Body of pancreas (tissue), 4 donors: ENCODE data around the gene TMEM38A. TPM values are rescaled to one million over a fixed set of nuclear protein-coding genes. Genes with fewer than 3 reads are reported as not detected.

Experiments
- ATAC-seq: fragments of 150-250 bp; one replicate; pipeline ENCODE4 v1.9.1; 2016
- DNase-seq, 4 donors: peaks; one replicate each; pipeline ENCODE4 v3.0.0-alpha.2; 2019
- H3K27ac ChIP-seq, 4 donors: fragments of 200-600 bp; sonication (generic); 1 replicate in 3 of 4; 2 replicates in 1 of 4; pipeline versions ENCODE4 v1.5.1 to v1.6.1; 2016 to 2019; ENCODE audit warnings: mild to moderate bottlenecking in 1 of 4, mixed read lengths in 1 of 4, moderate library complexity in 1 of 4
- H3K27me3 ChIP-seq, 2 donors: fragments of 200-600 bp; sonication (generic); one replicate each; pipeline ENCODE4 v1.6.0; 2016; ENCODE audit warnings: mild to moderate bottlenecking in 1 of 2
- H3K36me3 ChIP-seq, 2 donors: fragments of 200-600 bp; sonication (generic); replicated peaks in 1 of 2; 2 replicates each; pipeline ENCODE4 v1.5.1; 2016; ENCODE audit warnings: low read depth in 2 of 2; ENCODE audit not compliant: insufficient read depth in 1 of 2
- H3K4me1 ChIP-seq: fragments of 200-600 bp; sonication (generic); one replicate; pipeline ENCODE4 v1.6.0; 2016
- H3K4me3 ChIP-seq, 2 donors: fragments of 200-600 bp; sonication (generic); 1 replicate in 1 of 2; 2 replicates in 1 of 2; pipeline ENCODE4 v1.5.1; 2016 to 2019
- H3K9me3 ChIP-seq, 3 donors: fragments of 200-600 bp; sonication (generic); 1 replicate in 2 of 3; 2 replicates in 1 of 3; pipeline ENCODE4 v1.5.1; 2016
- CTCF ChIP-seq, 7 experiments: fragments of 450-650 bp in 4 of 7; fragments of 200-600 bp in 3 of 7; sonication (generic) in 3 of 7; IDR thresholded peaks; one replicate each; pipeline ENCODE4 v1.5.1; 2016 to 2019; ENCODE audit warnings: antibody characterized with exemption in 7 of 7
- POLR2A ChIP-seq, 3 donors: fragments of 450-650 bp; IDR thresholded peaks; one replicate each; pipeline ENCODE4 v1.6.1; 2016; ENCODE audit warnings: antibody characterized with exemption in 3 of 3, mild to moderate bottlenecking in 2 of 3
- WGBS, 2 donors: methylation state at CpG; one replicate each; pipeline ENCODE4 v1.1.5; 2017; 5-methylcytosine and 5-hydroxymethylcytosine counted together
- intact Hi-C: fragments of 100-400 bp; cut with DNase I; formaldehyde crosslinking; loops from one replicate; pipeline ENCODE4 v1.15.1; 2023
- small RNA-seq: library from RNA; depleted of rRNA; stranded (forward); fragments of <200 nt; gene quantifications from one replicate; pipeline ENCODE3, GENCODE V24; 2016
- total RNA-seq, 2 donors: library from RNA; depleted of rRNA; stranded (reverse); fragments of >200 nt; gene quantifications; one replicate each; pipeline ENCODE4 v1.1.0, GENCODE V29; 2016

The TMEM38A gene
- total RNA-seq, 2 donors from 2014 or later, result 2.9 to 3.3 TPM

- no peak for DNase-seq
- no peaks in the 10 kb centered on the region for H3K27me3 ChIP-seq
- 48 to 68% methylated on average over 3 of the region's 3 CpGs for WGBS, 2 donors
- no peaks in the 10 kb centered on the region for H3K36me3 ChIP-seq
- intact Hi-C loops, result no loop called here
- TF ChIP-seq CTCF (IDR thresholded peaks at IDR 0.05), result no peak
- TF ChIP-seq POLR2A (IDR thresholded peaks at IDR 0.05), result no peak
- ATAC-seq, result no peak
- H3K9me3 ChIP-seq, result no peaks in the 10 kb centered on the region
- H3K4me1 ChIP-seq, result peaks cover 10% of the 10 kb centered on the region
- H3K4me3 ChIP-seq, result no peak overlapping the region
- H3K27ac ChIP-seq, result no peak overlapping the region
Observed at GRCh38 chr19:16736709-16737108, 75.8 kb downstream of the TMEM38A start.

- H3K4me3 ChIP-seq, result no peak overlapping the region
- H3K9me3 ChIP-seq, result no peaks in the 10 kb centered on the region
- no peaks in the 10 kb centered on the region for H3K36me3 ChIP-seq
- WGBS, 2 donors, result 52 to 62% methylated on average over 4 of the region's 4 CpGs
- intact Hi-C loops, result no loop called here
- H3K27me3 ChIP-seq, result no peaks in the 10 kb centered on the region
- H3K27ac ChIP-seq, result no peak overlapping the region
- TF ChIP-seq CTCF (IDR thresholded peaks at IDR 0.05) (no peak), POLR2A (IDR thresholded peaks at IDR 0.05) (no peak)
- ATAC-seq (no peak), DNase-seq (peak in 1 of 4 donors; percentile 9)
- peaks cover 10% of the 10 kb centered on the region for H3K4me1 ChIP-seq
Observed at GRCh38 chr19:16737911-16738310, 77.0 kb downstream of the TMEM38A start.

- H3K27me3 ChIP-seq, result no peaks in the 10 kb centered on the region
- no peak overlapping the region for H3K27ac ChIP-seq
- no peaks in the 10 kb centered on the region for H3K4me1 ChIP-seq
- TF ChIP-seq POLR2A (IDR thresholded peaks at IDR 0.05) (no peak), CTCF (IDR thresholded peaks at IDR 0.05) (no peak)
- no peak for ATAC-seq
- DNase-seq, result no peak
- WGBS, 2 donors, result 41 to 54% methylated on average over 2 to 3 of the region's 3 CpGs
- H3K4me3 ChIP-seq, result no peak overlapping the region
- no peaks in the 10 kb centered on the region for H3K9me3 ChIP-seq
- H3K36me3 ChIP-seq, result no peaks in the 10 kb centered on the region
- intact Hi-C loops, result no loop called here
Observed at GRCh38 chr19:16739546-16739945, 78.6 kb downstream of the TMEM38A start.

Small RNAs within 50 kb of the gene (small RNA-seq; reads per million reads assigned to genes)
- not detected for gene AC008737.2

Other genes starting within 250 kb of the TMEM38A start
- 10 to 100 TPM in 1 of 2 donors, 1 to 10 TPM in 1; 9.1 to 20.8 TPM for gene EPS15L1, start 189.2 kb upstream of the TMEM38A start, total RNA-seq
- gene CALR3, start 165.0 kb upstream of the TMEM38A start, total RNA-seq, result not detected
- 10 to 100 TPM in 1 of 2 donors, 1 to 10 TPM in 1; 4.9 to 14.8 TPM for gene C19orf44, start 164.7 kb upstream of the TMEM38A start, total RNA-seq
- gene CHERP, start 118.7 kb upstream of the TMEM38A start, total RNA-seq, result 10 to 100 TPM in 1 of 2 donors, 1 to 10 TPM in 1; 8.6 to 34.9 TPM
- 10 to 100 TPM; 27.0 to 66.3 TPM for gene SLC35E1, start 88.7 kb upstream of the TMEM38A start, total RNA-seq
- gene MED26, start 32.9 kb upstream of the TMEM38A start, total RNA-seq, result 1 to 10 TPM; 4.9 to 8.2 TPM
- 10 to 100 TPM; 40.5 to 96.2 TPM for gene SMIM7, start 995 bp upstream of the TMEM38A start, total RNA-seq
- 1 to 10 TPM; 1.6 TPM for gene NWD1, start 58.7 kb downstream of the TMEM38A start, total RNA-seq
- gene SIN3B, start 168.3 kb downstream of the TMEM38A start, total RNA-seq, result 10 to 100 TPM; 21.5 to 71.2 TPM
- 1 to 10 TPM; 1.6 to 2.1 TPM for gene F2RL3, start 227.9 kb downstream of the TMEM38A start, total RNA-seq